GM12872 (cell line): Measurements from ENCODE around the gene DUS3L.

Experiments
- CTCF ChIP-seq: IDR thresholded peaks from 3 replicates; pipeline ENCODE4 v1.5.1; 2011; ENCODE audit warnings: low read depth, mild to moderate bottlenecking, low read length, moderate library complexity; ENCODE audit not compliant: insufficient read depth

DUS3L gene

GRCh38 chr19:5772416-5772815 is 18.5 kb downstream of the DUS3L start:
- TF ChIP-seq CTCF, result no peak

- TF ChIP-seq CTCF, result no peak
Observed at GRCh38 chr19:5767949-5768348, 23.0 kb downstream of the DUS3L start.

- no peak for TF ChIP-seq CTCF
Observed at GRCh38 chr19:5765220-5765619, 25.7 kb downstream of the DUS3L start.

- TF ChIP-seq CTCF, result no peak
Observed at GRCh38 chr19:5762608-5763217, 28.2 kb downstream of the DUS3L start.

- no peak for TF ChIP-seq CTCF
Observed at GRCh38 chr19:5753743-5754142, 37.2 kb downstream of the DUS3L start.

- no peak for TF ChIP-seq CTCF
Observed at GRCh38 chr19:5751709-5752108, 39.3 kb downstream of the DUS3L start.

- no peak for TF ChIP-seq CTCF
Observed at GRCh38 chr19:5749505-5749904, 41.5 kb downstream of the DUS3L start.
